GM21717 (cell line): ENCODE measurements around the gene KIAA1217.

ENCODE experiments used
- ATAC-seq: cut with Tn5 transposase; IDR thresholded peaks from one replicate; pipeline ENCODE4 v1.9.1; 2021; ENCODE audit warnings: mild to moderate bottlenecking, moderate library complexity; ENCODE audit not compliant: unreplicated experiment

The KIAA1217 gene

DNA sequence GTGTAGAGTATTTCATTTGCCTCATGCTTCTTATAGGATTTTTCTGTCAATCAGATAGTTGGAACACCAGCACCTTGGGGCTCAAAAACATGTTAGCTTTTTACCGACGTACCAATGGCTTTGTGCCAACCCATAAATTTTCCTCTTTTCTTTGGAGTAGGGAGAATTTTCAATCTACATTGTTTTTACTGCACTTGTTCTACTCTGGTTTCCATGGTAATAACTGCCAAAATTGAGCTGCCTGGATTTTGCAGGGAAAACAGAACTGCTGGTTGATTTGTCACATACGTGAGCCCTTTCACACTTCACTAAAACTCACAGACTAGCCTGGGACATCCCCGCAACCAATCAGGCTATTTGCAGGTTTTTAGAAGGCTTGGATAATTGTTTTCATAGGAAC lies 325.0 kb downstream of the KIAA1217 start:
- ATAC-seq, result no peak

DNA sequence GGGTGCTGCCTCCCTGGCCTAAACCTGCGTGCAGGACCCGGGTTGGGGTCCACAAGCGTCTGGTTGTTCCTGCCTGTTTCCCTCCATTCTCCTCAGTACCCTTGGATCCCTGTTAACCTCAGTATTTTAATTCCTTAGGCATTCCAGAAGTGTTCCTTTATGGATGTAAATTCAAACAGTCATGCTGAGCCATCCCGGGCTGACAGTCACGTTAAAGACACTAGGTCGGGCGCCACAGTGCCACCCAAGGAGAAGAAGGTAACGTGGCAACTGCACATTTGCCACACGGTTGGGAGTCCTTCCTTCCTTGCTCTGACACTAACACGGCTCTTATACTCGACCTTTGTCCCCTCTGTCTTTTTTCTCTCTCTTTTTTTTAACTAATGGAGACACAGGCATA lies 327.7 kb downstream of the KIAA1217 start:
- ATAC-seq, result no peak

DNA sequence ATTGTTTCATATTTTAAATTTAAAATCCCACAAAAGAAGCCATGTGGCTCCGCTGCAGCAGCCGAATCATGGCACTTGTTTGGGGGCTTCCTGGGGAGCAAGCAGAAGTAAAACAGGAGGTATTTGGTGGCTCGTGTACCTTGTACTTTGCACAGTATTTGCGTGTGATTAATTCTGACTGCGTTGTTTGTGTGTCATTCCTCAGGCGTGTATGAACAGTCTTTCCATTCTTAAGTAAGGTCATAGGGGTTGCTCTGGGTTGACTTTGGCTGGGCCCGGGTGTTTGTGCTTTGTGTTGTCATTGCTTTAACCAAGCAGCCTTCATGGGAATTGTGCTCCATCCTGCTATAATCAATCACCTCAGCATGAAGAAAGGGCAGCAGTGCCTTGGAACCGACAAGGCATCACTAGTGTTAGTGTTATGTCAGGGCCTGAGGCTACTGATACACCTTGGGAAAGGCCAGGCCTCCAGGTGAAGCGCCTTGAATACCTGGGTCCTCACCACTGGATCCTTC lies 332.4 kb downstream of the KIAA1217 start:
- ATAC-seq, result no peak

DNA sequence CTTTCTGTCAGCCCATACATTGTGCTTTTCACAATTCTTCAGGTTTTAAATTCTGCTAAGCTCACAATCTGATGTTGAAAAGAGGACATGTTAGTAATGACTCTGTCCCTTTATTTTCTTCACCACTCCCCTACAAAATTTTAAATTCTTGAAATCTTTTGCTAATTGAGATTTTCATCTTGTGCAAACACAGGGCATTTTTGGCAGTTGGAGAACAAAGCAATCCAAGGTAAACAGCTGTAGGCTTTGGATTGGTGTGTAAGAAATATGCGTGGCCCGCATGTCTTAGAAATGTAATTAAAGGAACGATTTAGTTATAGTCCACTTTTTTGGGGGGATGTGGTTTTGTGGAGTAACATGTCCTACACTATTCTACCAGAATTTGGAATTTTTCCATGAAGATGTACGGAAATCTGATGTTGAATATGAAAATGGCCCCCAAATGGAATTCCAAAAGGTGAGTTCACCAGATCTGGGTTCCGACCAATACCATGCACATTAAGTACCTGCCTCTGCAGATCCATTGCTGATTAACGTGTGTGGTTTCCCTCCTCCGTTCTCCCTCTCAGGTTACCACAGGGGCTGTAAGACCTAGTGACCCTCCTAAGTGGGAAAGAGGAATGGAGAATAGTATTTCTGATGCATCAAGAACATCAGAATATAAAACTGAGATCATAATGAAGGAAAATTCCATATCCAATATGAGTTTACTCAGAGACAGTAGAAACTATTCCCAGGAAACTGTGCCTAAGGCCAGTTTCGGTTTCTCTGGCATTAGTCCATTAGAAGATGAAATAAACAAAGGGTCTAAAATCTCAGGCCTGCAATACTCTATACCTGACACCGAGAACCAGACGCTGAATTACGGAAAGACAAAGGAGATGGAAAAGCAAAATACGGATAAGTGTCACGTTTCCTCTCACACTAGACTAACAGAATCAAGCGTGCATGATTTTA lies 333.7 kb downstream of the KIAA1217 start:
- ATAC-seq, result no peak

DNA sequence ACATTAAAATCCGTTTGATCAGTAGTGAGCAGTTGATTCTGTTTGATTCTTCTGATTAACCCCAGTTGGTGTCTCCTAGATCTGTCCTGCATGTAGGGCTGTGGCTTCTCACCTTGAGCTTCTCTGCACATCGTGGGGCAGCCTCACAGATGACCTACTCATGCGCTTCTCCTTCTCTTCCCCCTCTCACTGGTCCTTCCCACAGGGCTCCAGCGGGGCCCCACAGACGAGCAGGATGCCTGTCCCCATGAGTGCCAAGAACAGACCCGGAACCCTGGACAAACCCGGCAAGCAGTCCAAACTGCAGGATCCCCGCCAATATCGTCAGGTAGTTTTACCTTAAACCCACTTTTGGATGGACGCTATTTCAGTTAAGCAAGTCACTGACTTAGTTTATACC lies 335.8 kb downstream of the KIAA1217 start:
- ATAC-seq, result no peak

DNA sequence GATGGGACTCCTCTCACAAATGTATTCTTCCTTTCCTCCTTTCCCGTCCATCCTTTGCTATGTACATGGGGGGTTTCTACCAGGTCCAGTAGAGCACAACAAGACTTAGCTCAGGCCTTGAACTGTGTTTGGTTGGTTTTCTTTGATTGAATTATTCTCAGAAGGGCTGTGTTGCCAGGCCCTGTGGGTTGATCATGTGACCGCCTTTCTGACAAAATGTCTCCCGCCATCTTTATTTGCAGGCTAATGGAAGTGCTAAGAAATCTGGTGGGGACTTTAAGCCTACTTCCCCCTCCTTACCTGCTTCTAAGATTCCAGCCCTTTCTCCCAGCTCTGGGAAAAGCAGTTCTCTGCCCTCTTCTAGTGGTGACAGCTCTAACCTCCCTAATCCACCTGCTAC lies 336.6 kb downstream of the KIAA1217 start:
- ATAC-seq, result no peak

DNA sequence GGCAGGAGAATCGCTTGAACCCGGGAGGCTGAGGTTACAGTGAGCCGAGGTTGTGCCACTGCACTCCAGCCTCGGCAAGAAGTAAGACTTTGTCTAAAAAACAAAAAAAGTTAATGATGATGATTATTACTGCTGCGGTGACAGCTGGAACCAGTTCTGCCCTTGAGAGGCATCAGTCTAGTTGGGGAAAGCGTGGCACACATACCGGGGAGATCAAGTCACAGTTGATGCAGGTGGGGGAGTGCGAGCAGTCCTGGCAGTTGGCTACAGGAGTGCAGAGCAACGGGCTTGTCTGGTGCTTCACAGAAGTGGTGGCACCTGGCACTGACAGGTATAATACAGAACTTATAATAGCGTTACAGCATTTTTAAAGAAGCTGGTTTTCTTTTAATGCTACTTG lies 341.7 kb downstream of the KIAA1217 start:
- no peak for ATAC-seq

DNA sequence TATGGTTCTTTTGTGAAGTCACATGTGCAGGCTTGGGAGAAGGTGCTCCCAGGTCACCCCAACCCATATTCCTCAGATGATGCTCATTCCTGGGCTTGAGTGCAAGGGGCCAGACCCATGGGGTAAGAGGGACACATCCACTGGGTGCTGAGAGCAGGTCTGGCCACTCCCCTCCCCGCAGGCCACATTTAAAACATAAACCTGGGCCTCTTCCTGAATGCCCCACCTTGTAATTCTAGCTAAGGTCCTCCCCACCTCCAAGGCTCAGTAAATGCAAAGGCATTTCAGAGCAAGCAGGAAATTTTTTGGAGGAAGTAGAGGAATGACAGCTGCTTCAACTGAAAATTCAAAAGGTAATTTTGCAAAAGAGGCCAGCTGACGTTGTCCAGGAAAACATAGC lies 342.2 kb downstream of the KIAA1217 start:
- ATAC-seq, result no peak

DNA sequence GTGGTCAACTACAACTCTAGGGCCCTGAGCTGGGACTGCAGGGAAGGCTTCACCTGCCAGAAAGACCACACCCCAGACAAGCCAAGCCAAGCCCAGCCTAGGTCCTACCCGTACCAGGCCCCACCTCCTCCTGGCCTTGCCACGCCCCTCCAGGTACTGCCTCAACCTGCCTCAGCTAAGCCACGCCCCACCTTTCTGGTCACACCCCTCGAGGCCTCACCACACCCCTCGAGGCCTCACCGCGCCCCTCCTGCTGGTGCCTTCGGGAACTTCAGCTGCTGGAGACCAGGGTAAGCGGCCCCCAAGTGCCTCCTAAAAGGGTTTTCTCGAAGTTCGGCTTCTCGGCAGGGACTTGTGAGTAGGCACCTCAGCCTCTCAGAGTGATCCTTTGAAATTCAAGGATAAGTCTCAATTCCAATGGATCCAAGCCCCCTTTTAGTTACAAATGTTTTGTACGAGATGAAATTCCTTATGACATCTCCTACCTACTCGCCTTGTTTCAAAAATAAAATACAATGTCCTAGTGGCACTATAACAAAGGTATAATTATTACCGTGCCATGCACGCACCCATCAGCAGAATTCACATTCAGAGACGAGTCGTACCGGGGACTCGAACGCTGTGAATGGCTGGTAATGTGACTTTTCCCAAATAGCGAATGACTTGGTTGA lies 343.5 kb downstream of the KIAA1217 start:
- ATAC-seq, result no peak

DNA sequence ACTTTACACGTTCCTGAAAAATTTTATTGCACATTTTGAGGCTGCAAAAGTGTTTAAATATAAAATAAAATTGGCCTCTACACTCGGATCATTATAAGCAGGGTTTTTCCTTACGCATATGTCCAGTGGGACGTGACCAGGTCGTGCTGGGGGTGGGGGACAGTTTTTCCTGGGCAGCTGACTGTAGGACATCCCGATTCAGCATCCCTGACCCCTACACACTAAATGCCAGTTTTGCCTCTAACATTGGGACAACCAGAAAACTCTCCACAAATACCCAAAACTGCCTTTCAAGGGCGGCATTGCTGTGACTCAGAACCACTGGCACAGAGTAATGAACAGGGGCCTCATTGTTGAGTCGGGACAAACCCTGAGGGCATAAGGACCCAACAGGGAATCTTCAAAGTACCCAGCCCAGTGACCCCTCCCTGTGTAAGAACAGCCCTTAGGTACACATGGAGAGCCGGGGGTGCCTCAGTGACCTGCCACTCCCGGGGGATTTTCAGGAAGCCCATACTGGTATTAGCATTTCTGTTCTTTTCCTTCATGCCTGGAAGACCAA lies 344.2 kb downstream of the KIAA1217 start:
- no peak for ATAC-seq

DNA sequence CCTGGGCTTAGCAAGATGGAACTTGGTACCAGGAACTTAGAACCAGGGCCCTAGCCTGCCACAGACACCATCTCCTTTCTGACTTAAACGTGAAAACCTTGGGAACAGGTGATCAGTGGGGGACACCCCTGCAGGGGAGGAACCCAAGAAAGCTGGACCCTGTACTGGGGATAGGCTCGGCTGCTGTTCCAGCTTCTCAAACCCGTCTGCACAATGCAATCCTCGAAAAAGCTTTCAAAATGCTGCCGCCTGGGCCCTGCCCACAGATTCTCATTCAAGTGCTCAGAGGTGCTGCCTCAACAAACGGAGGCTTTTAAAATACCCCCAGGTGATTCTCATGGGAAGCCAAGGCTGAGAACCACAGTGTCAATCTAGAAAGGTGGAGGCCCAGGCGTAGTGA lies 345.1 kb downstream of the KIAA1217 start:
- ATAC-seq, result no peak

DNA sequence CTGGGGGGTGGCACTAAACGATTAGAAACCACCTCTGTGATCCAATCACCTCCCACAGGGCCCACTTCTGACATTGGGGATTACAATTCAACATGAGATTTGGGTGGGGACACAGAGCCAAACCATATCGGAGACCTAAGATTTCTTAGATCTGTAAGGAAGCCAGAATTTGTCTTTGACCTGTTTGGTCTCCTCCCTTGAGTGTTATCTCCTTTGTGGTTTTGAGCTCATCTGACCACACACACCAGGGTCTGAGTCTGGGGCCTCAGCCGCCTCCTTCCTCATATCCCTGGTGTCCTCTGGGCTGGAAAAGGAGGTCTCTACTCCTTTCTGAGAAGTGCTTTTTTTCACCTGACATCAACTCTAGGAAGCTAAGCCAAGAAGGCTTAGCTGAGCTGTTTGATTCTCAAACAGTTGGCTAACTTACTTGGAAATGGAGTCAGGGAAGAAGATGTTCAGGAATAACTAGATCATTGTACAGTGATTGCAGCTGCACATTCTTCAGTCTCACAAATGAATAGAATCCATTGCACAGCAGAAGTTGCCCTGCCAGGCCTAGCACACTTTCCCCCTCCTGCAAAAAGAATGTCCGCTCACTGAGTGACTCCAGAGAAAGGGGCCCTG lies 347.3 kb downstream of the KIAA1217 start:
- no peak for ATAC-seq

DNA sequence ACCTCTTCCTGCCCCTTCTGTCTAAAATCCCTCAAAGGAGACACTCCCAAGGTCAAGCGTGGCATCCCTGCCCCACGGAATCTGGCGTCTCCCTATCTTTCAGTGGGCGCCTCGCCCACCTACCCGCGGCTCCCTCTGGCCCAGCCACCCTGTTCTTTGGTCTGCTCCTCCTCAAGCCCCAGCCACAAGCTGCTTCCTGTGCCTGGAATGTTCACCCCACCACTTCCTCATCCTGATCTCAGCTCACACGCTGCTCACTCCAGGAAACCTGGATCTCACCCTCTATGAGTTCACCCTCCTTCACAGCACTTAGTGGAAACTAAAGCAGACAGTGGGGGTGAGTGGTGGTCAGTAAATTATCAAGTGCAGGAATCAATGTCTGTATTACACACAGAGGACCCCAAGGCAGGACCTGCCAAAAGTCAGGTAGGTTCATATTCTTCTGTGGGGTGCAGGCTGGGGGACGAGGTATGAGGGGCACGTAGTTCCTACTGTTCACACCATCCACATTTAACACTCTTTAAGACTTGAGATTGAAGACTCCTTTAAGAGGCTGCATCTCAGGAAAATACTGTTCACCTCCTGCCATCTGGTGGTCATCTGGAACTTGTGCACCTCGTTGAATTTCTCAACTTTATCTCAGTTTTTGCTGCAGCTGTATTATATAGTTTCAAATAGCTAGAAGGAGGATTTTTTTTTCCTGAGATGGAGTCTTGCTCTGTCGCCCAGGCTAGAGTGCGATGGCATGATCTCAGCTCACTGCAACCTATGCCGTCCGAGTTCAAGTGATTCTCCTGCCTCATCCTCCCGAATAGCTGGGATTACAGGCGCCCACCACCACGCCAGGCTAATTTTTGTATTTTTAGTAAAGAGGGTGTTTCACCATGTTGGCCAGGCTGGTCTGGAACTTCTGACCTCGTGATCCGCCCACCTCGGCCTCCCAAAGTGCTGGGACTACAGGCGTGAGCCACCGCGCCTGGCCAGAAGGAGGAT lies 348.1 kb downstream of the KIAA1217 start:
- ATAC-seq, result no peak

DNA sequence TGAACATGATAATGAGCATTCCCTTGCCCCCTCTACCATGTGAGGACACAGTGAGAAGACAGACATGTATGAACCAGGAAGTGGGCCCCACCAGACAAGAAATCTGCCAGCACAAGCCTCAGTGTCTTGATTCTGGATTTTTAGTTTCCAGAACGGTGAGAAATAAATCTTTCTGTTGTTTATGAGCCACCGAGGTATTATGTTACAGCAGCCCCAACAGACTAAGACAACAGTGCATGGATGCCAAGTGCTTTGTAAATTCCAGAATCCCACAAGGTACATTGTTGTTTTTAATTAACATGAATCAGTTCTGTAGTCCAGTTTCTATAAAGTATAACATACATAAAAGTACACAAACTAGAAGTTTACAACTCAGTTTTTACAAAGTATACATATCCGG lies 352.5 kb downstream of the KIAA1217 start:
- ATAC-seq, result no peak

DNA sequence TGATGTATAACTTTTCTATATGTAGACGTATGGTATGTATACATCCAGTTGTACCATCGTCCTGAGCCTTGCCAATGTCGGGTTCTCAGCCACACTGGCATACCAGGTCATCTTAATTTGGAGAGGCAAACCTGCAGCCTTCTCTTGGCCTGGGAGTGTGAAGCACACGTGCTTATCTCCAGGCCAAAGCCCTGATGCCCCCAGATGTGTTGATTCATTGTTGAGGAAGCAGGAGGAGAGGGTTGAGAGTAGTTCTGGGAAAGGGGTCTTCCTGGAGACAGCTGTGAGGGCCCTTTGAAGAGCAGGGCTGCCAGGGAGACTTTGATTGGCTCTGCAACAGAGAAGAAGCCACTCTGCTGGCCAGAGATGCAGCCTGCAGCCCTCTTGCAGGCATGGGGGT lies 359.1 kb downstream of the KIAA1217 start:
- no peak for ATAC-seq

DNA sequence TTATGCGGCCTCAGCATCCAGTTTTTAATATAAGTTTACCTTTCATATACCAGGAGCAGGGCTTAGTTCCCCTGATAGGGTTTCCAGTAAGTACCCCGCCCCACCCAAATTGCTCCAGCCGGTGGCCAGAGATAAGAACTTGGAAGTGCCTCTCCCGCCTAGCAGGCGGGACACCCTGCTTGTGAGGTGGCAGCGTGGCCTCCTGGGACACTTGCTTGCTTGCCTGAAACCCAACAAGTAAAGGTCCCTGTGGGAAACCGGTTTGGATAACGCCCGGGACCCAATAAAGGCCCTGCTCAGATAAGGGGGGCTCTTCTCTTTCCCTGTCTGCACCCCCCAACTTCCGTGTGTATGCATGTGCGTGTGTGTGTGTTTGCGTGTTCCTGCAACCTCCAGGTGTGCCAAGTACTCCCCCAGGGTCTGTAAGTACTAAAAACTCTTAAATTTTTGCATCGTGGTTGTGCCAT lies 360.4 kb downstream of the KIAA1217 start:
- no peak for ATAC-seq

DNA sequence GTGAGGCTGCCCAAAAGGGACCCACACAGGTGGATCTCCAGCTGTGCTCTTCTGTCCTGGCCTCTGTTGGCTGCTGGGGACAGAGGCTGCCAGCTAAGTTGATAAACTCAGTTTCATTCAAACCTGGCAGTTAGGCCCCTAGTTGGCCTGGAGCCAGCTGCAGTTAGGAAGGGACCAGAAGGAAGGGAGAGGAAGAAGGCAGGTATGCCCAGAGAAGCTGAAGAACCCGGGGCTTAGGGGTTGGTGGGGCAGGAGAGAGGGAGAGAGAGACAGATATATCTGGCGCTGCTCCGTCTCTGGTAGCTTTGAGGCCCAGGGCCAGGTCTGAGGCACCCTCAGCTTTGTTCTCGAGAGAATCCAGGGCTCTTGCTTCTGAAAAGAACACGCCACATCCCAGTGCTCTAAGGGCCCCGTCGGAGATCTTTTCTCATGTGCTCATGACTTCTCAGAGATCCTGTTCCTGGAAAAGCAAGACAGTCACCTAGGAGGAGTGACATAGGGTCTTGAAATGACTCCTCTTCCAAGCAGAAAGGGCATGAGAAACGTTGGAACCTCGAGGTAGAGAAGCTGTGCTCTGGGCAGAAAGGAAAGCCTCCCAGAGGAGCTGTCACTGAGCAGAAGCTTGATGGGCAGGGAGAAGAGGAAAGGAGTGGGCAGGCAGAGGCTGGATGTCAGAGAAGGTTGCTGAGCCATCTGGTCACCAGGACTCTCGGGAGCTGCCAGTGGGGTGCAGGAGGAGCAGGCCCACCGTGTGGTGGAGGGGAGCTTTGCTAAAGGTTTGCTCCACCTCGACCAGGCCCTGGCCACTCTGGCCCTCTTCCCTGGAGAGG lies 361.1 kb downstream of the KIAA1217 start:
- no peak for ATAC-seq

DNA sequence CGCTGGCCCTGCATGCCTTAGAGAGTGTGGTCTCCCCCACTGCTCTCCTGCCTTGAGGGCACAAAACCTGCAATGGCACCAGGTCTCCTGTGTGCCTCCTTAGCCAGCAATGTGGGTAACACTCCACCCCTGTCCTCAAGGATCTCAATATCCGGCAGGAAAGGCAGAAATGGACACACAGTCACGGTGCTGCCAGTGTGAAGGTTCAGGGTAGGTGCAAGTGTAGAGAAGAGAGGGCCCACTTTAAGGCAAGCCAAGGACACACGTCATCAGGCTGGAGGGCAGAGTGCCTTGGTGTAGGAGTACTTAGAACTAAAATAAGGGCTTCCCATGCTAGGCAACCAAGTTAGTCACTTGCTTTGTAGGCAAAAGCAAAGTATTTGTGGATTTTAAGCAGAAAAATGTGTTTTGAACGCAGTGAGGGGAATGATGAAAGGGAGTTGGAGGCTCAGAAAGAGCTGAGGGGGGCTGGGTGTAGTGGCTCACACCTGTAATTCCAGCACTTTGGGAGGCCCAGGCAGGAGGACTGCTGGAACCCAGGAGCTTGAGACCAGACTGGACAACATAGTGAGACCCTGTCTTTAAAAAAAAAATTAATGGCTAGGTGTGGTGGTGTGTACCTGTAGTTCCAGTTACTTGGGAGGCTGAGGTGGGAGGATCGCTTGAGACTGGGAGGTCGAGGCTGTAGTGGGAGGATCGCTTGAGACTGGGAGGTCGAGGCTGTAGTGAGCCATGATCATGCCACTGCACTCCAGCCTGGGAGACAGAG lies 361.9 kb downstream of the KIAA1217 start:
- no peak for ATAC-seq
